GM18870 (cell line): ENCODE measurements around the gene DLX2.

Experiments
- ATAC-seq: cut with Tn5 transposase; IDR thresholded peaks from one replicate; pipeline ENCODE4 v1.9.1; 2021; ENCODE audit warnings: moderate library complexity; ENCODE audit not compliant: unreplicated experiment

The DLX2 gene

GRCh38 chr2:172094294-172095145 is 8.2 kb downstream of the DLX2 start:
- no peak for ATAC-seq

DNA sequence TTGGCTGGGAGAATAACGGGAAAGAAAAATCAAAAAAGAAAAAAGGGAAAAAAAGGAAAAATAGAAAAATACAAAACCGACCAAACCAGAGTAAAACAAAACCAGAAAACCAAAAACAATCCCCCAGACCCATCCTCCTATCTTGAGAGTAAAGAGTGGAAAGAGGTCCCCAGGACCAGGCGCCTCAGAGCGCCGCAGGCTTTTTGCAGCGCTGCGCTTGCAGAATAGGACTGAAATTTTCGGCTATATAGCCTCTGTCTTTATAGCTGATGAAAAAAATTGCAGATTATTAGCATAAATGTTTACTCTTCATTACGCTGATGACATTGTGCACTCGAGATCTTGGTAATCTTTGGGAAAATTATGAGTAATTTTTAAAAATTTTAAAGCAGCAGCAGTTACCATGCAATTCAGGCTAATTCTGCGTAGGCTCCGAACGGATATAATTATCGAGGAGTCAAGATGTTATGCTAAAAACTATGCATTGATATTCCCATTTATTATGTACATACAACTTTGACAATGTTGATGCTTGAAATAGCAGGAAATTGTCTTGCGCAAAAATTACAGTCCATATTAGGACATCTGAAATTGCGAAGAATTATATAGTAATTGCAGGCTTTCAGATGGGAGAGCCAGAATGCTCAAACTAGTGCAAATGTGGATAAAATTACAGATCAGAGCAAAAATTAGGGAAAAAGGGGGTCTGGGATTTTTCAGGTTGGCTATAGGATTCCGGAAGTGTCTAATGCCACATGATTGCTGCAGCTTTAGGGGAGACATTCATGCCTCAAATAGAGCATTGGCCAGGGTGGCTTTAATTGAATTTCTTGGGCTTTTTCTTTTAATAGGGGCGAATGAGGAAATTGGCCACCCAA is 9.0 kb downstream of the DLX2 start:
- ATAC-seq: no peak

GRCh38 chr2:172092716-172093415 is 9.8 kb downstream of the DLX2 start:
- no peak for ATAC-seq

DNA sequence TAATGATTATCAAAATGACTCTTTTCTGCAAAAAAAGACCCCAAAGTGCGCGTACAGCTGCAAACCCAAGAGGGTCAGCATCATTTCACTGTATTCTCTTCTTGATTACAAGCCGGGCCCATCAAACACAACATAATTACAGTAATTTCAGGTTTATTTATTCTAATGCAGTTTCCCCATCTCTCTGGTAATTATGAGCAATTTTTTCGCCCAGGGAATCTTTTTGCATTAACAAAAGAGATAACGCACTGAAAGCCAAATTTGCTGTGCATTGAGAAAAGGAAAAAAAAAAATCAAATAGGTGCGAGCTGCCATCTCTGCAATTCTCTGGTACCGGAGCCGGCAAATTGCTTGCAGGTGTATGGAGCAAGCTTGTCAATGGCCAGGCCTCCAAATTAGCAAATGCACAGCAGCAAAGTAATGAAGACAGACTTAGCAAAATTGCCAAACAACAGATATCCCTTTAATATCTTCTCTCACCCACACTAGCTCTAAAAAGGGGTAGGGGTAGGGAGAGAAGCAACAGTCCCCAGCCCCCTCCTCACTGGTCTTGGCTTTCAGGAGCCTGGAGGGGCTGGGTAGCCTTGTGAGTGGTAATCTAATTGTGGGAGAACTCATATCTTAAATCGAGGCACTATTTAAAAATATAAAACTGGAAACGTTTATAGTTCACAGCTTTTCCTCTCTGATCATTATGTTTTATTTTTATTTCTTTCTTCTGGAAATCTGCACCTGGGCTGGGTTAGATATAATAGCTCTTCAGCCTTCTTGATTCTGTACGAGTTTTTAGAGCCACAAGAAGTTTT is 10.7 kb downstream of the DLX2 start:
- no peak for ATAC-seq

DNA sequence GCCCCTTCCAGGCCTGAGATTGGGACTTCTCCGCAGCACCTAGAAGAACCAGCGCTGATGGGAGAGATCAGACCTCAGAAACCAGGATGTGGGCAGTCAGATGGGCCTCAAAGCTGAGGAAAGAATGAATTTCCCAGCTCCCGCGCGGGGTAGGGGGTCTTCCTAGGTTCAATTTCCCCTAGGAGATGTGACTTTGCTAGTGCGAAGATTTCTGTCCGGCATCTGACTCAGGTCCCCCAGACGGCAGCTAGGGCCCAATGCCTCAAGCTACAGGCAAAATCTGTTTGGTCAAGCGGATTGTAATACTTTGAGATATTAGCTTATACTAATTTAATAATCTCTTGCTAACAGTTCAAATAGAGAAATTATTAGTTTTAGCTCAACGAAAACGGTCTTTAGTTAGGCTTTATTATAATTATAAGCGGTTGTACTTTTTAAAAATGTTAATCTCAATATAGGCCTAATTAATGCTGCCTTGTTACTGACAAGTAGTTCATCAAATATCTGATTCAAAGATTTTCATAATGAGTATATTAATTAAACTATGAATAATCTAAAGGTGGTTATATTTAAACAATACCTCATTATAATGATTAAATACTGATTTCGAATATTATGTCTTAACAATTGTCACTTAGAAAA is 11.6 kb downstream of the DLX2 start:
- no peak for ATAC-seq

- no peak for ATAC-seq
These were observed 12.4 kb downstream of the DLX2 start for GRCh38 chr2:172090044-172090961.

GRCh38 chr2:172089633-172090032 is 13.1 kb downstream of the DLX2 start:
- no peak for ATAC-seq

GRCh38 chr2:172089005-172089504 is 13.6 kb downstream of the DLX2 start:
- ATAC-seq: no peak

DNA sequence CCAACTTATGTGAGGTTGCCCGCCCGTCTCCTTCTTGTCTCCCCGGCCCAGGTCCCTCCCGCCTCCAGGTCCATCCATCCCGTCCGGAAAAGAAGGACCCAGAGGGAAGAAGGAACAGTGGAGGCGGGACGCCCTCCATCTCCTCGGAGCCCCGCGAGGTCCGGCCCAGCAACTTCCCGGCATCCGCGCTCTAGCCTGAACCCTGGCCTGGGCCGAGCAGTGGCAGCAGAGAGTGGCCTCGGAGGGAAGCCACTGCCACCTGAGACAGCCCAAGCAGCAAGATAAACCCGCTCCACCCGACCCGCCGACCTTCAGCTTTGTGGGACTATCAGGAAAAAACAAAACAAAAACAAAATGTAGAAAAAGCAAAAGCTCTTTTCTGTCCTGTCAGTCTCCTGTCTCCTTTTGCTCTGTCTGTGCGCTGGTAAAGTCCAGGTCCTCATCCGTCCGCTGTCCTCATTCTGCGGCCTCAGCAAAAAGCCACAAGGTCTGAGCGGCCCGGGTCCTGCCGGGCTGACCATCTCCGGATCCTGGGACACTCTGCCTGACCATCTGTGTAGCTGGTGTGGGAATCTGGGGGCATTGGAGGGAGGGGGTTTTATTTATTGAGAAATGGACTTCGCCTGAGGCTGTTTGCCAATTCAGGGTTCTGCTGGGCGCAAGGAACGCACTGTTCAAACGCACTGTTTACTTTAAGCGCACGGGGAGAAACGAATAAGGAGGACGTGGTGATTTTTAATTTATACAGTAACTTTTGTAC is 14.3 kb downstream of the DLX2 start:
- no peak for ATAC-seq

- no peak for ATAC-seq
These were observed 14.9 kb downstream of the DLX2 start for GRCh38 chr2:172087780-172088244.

GRCh38 chr2:172087207-172087779 is 15.4 kb downstream of the DLX2 start:
- ATAC-seq: no peak

DNA sequence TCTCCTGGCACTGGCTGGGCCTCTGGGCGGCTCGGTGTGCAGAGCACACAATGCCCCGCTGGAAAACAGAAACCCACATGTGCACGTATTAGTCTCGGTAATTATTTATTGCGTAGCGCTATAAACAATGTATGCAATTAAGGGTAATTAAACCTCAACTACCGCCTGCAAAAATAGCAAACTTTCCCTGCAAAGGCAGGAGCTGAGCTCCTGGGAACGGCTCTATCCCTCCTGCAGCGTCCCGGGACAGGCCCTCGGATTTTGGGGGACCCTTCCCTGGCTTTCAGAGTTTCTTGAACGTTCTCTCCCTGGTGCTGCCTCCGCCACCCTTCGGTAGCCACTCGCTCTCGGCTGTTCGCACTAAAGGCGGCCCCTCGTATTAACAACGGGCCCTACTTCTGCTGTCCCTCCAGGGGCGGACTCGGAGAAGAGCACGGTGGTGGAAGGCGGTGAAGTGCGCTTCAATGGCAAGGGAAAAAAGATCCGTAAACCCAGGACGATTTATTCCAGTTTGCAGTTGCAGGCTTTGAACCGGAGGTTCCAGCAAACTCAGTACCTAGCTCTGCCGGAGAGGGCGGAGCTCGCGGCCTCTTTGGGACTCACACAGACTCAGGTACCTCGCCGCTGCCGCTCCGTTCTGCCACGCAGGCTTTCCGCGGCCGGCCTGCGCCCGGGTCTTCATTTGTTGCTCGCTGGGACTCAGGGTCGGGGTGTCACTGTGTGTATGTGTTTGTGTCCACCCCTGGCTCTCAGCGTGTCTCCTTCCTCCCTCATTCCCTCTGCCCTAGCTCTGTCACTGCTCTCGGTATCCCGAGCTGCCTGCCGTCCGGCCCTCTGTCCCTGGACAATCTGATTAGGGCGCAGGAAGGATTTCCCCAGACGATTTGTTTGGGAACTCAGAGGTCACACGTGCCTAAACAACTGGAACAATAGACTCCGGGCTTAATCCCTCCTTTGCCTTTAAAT is 16.2 kb downstream of the DLX2 start:
- no peak for ATAC-seq

DNA sequence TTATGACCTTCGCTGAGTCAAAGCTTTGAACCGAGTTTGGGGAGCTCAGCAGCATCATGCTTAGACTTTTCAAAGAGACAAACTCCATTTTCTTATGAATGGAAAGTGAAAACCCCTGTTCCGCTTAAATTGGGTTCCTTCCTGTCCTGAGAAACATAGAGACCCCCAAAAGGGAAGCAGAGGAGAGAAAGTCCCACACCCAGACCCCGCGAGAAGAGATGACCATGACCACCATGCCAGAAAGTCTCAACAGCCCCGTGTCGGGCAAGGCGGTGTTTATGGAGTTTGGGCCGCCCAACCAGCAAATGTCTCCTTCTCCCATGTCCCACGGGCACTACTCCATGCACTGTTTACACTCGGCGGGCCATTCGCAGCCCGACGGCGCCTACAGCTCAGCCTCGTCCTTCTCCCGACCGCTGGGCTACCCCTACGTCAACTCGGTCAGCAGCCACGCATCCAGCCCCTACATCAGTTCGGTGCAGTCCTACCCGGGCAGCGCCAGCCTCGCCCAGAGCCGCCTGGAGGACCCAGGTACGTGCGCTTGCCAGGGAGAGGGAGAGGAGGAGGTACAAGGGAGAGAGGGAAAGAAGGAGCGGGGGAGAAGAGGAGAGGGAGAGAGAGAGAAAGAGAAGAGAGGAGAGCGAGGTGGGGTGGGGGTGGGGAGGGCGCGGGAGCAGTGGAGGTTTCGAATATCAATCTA is 17.1 kb downstream of the DLX2 start, which contains the start of gene DLX1:
TSS of gene DLX1 (plus strand) at position 48 of the 700 bp plus-strand sequence. CDS start at position 219, 171 bp downstream.
- peak; percentile 19 for ATAC-seq

GRCh38 chr2:172084645-172085459 is 17.8 kb downstream of the DLX2 start:
- ATAC-seq: peak; percentile 77

DNA sequence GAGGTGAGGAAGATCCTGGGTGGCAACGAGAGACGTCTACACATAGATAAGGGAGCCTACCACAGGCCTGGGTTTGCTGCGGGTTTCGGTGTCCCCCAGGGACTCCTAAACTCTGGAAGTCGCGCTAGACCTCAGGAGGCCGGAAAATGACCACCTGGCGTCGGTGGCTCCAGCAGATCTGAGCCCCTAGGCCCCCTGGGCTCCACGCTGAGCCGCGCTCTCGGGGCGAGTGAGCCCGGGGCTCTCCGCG is 18.4 kb downstream of the DLX2 start:
- no peak for ATAC-seq
